H9 (cell line): Measurements from ENCODE around the gene KLK13. TPM values are rescaled to one million over a fixed set of nuclear protein-coding genes. Genes with fewer than 3 reads are reported as not detected.

Source experiments
- DNase-seq: peaks from one replicate; pipeline ENCODE4 v3.0.0-alpha.2; 2017
- H2AFZ ChIP-seq: one replicate; pipeline ENCODE4 v1.6.1; 2013; ENCODE audit warnings: mild to moderate bottlenecking, low read length, control low read depth, moderate library complexity
- H2AK5ac ChIP-seq: 2 replicates; pipeline ENCODE4 v1.6.1; 2013; ENCODE audit warnings: low read length, control low read depth, mixed read lengths; ENCODE audit not compliant: insufficient read length
- H2BK120ac ChIP-seq: one replicate; pipeline ENCODE4 v1.6.1; 2013; ENCODE audit warnings: low read depth, mild to moderate bottlenecking, low read length, control low read depth, inconsistent platforms; ENCODE audit not compliant: poor library complexity, severe bottlenecking
- H2BK12ac ChIP-seq: 2 replicates; pipeline ENCODE4 v1.6.1; 2013; ENCODE audit warnings: low read length, control low read depth, mixed read lengths, low read depth; ENCODE audit not compliant: insufficient read length
- H2BK15ac ChIP-seq: 2 replicates; pipeline ENCODE4 v1.6.1; 2013; ENCODE audit warnings: low read depth, low read length, control low read depth
- H2BK20ac ChIP-seq: one replicate; pipeline ENCODE4 v1.6.1; 2013; ENCODE audit warnings: low read depth, mild to moderate bottlenecking, low read length, control low read depth, inconsistent platforms; ENCODE audit not compliant: poor library complexity, severe bottlenecking
- H2BK5ac ChIP-seq: 2 replicates; pipeline ENCODE4 v1.6.1; 2013; ENCODE audit warnings: low read length, control low read depth, mixed read lengths; ENCODE audit not compliant: insufficient read length
- H3K14ac ChIP-seq: 2 replicates; pipeline ENCODE4 v1.6.1; 2013; ENCODE audit warnings: low read length, control low read depth; ENCODE audit not compliant: insufficient read depth
- H3K18ac ChIP-seq: 2 replicates; pipeline ENCODE4 v1.6.1; 2013; ENCODE audit warnings: low read depth, mild to moderate bottlenecking, mixed read lengths, low read length, control low read depth; ENCODE audit not compliant: insufficient read length
- H3K23ac ChIP-seq: 2 replicates; pipeline ENCODE4 v1.6.1; 2013; ENCODE audit warnings: low read length, control low read depth, mixed read lengths, low read depth; ENCODE audit not compliant: insufficient read length
- H3K23me2 ChIP-seq: 2 replicates; pipeline ENCODE4 v1.6.1; 2013; ENCODE audit warnings: low read depth, mild to moderate bottlenecking, mixed read lengths, low read length, control low read depth; ENCODE audit not compliant: insufficient read length, poor library complexity, severe bottlenecking
- H3K27ac ChIP-seq: 2 replicates; pipeline ENCODE4 v1.5.1; 2013; ENCODE audit warnings: low read length, control low read depth, mixed read lengths, low read depth; ENCODE audit not compliant: insufficient read length
- H3K27me3 ChIP-seq: 2 replicates; pipeline ENCODE4 v1.6.1; 2013; ENCODE audit warnings: low read length, control low read depth, inconsistent platforms; ENCODE audit not compliant: insufficient read depth
- H3K4ac ChIP-seq: 2 replicates; pipeline ENCODE4 v1.6.1; 2013; ENCODE audit warnings: low read depth, mild to moderate bottlenecking, control low read depth, inconsistent platforms, low read length, moderate library complexity
- H3K4me1 ChIP-seq: 2 replicates; pipeline ENCODE4 v1.6.1; 2013; ENCODE audit warnings: low read length, control low read depth, inconsistent platforms; ENCODE audit not compliant: insufficient read depth
- H3K4me2 ChIP-seq: 2 replicates; pipeline ENCODE4 v1.6.1; 2013; ENCODE audit warnings: low read length, control low read depth, mixed read lengths; ENCODE audit not compliant: insufficient read length, insufficient read depth
- H3K56ac ChIP-seq: 2 replicates; pipeline ENCODE4 v1.6.1; 2013; ENCODE audit warnings: low read depth, mild to moderate bottlenecking, mixed read lengths, low read length, control low read depth; ENCODE audit not compliant: insufficient read length
- H3K79me1 ChIP-seq: 2 replicates; pipeline ENCODE4 v1.6.1; 2013; ENCODE audit warnings: low read depth, mild to moderate bottlenecking, moderate library complexity, low read length, control low read depth, inconsistent platforms; ENCODE audit not compliant: insufficient read depth, poor library complexity, severe bottlenecking
- H3K79me2 ChIP-seq: 2 replicates; pipeline ENCODE4 v1.6.1; 2013; ENCODE audit warnings: low read length, control low read depth, inconsistent platforms; ENCODE audit not compliant: insufficient read depth
- H3K9ac ChIP-seq: 2 replicates; pipeline ENCODE4 v1.6.1; 2013; ENCODE audit warnings: low read length, control low read depth, mixed read lengths; ENCODE audit not compliant: insufficient read length; ENCODE audit errors: extremely low read depth
- H3K9me3 ChIP-seq: one replicate; pipeline ENCODE4 v1.6.1; 2013; ENCODE audit warnings: low read depth, low read length, inconsistent platforms; ENCODE audit not compliant: control insufficient read depth
- H3T11ph ChIP-seq: one replicate; pipeline ENCODE4 v1.6.1; 2013; ENCODE audit warnings: mild to moderate bottlenecking, low read length, control low read depth, inconsistent platforms
- H4K20me1 ChIP-seq: one replicate; pipeline ENCODE4 v1.6.1; 2013; ENCODE audit not compliant: control insufficient read depth, insufficient read length, insufficient read depth
- H4K5ac ChIP-seq: 2 replicates; pipeline ENCODE4 v1.6.1; 2013; ENCODE audit warnings: low read depth, mild to moderate bottlenecking, mixed read lengths, low read length, control low read depth; ENCODE audit not compliant: insufficient read length
- H4K8ac ChIP-seq: replicated peaks from 2 replicates; pipeline ENCODE4 v1.6.1; 2013; ENCODE audit warnings: low read length, control low read depth, mixed read lengths, low read depth; ENCODE audit not compliant: insufficient read length
- H4K91ac ChIP-seq: 2 replicates; pipeline ENCODE4 v1.6.1; 2013; ENCODE audit warnings: low read depth, mild to moderate bottlenecking, moderate library complexity, mixed read lengths, low read length, control low read depth; ENCODE audit not compliant: insufficient read length
- H3K27ac Mint-ChIP-seq, 3 experiments: 2 replicates in 2 of 3; 3 replicates in 1 of 3; pipeline ENCODE4 v1.8.0; 2020 to 2021; ENCODE audit warnings: mixed read lengths in 3 of 3, mild to moderate bottlenecking in 1 of 3, moderate library complexity in 1 of 3
- H3K27me3 Mint-ChIP-seq: 2 replicates; pipeline ENCODE4 v1.8.0; 2021; ENCODE audit warnings: low read depth, mild to moderate bottlenecking, moderate library complexity, mixed read lengths
- H3K36me3 Mint-ChIP-seq, 3 experiments: 2 replicates in 2 of 3; 3 replicates in 1 of 3; pipeline ENCODE4 v1.8.0; 2020 to 2021; ENCODE audit warnings: low read depth in 3 of 3, mixed read lengths in 3 of 3; ENCODE audit not compliant: insufficient read depth in 1 of 3
- H3K4me1 Mint-ChIP-seq, 2 experiments: 2 replicates each; pipeline ENCODE4 v1.8.0; 2020; ENCODE audit warnings: mixed read lengths in 2 of 2
- H3K4me3 Mint-ChIP-seq, 2 experiments: 2 replicates in 1 of 2; 3 replicates in 1 of 2; pipeline ENCODE4 v1.8.0; 2020 to 2021; ENCODE audit warnings: mild to moderate bottlenecking in 2 of 2, mixed read lengths in 2 of 2, moderate library complexity in 1 of 2
- H3K9me3 Mint-ChIP-seq, 2 experiments: 2 replicates in 1 of 2; 3 replicates in 1 of 2; pipeline ENCODE4 v1.8.0; 2020; ENCODE audit warnings: mild to moderate bottlenecking in 2 of 2, mixed read lengths in 2 of 2, moderate library complexity in 1 of 2
- WGBS: extraction: QIAGEN DNeasy Blood & Tissue Kit; methylation state at CpG from one replicate; pipeline ENCODE4 v1.1.7; 2013; ENCODE audit warnings: missing lambda C conversion rate, low lambda C conversion rate, mixed read lengths; ENCODE audit not compliant: insufficient read length; ENCODE audit errors: extremely low coverage; 5-methylcytosine and 5-hydroxymethylcytosine counted together
- total RNA-seq: library from RNA; stranded (reverse); gene quantifications from 2 replicates; pipeline ENCODE4 v1.2.1, GENCODE V29; 2021
- TF ChIP-seq, protein P1 (sequence below): fragments of 200-600 bp; sonication (generic); conservative IDR thresholded peaks from 3 replicates; pipeline ENCODE4 v1.8.0; 2021; ENCODE audit warnings: antibody characterized with exemption, mild to moderate bottlenecking

Gene KLK13
- total RNA-seq, 1 experiment from 2014 or later, result 4.2 TPM

DNA sequence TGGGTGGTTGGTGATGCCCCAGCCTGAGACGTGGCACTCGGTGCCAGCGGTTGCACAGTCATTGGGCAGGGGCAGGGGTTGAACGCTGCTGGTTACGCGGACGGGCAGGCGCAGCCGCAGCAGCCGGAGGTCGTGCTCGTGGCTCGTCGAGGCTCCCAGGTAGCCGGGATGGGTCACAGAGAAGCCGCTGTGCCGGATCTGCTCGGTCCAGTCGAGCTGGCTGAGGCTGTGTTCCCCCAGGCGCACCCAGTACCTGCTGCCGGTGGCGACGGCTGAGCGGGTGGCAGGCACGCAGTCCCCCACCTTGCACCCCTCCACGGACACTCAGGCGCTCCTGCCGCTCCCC is 33.0 kb downstream of the KLK13 start:
- no peak overlapping the region for H2BK120ac ChIP-seq
- no CpG with 5 or more reads among the region's 28 CpGs for WGBS
- H3K27ac Mint-ChIP-seq, result no peak overlapping the region

More for the DNA sequence above, 33.0 kb downstream of the KLK13 start:
- H3K27me3 Mint-ChIP-seq, result peaks cover 18% of the 10 kb centered on the region
- Histone ChIP-seq H2BK20ac (no peak overlapping the region), H4K5ac (no peak overlapping the region), H2BK15ac (no peak overlapping the region), H3K4ac (no peak overlapping the region), H2BK12ac (no peak overlapping the region), H4K91ac (no peak overlapping the region), H2BK5ac (no peak overlapping the region), H3K18ac (no peak overlapping the region), H2AFZ (no peak overlapping the region), H4K20me1 (no peaks in the 10 kb centered on the region), H3K9ac (no peak overlapping the region), H2AK5ac (no peak overlapping the region), H3K23me2 (no peaks in the 10 kb centered on the region), H3K56ac (no peak overlapping the region), H3K4me2 (no peak overlapping the region), H3K27me3 (no peaks in the 10 kb centered on the region), H4K8ac (no peak overlapping the region), H3K14ac (no peak overlapping the region), H3K79me1 (no peaks in the 10 kb centered on the region), H3K4me1 (no peaks in the 10 kb centered on the region; the same call in 1 of the 2 replicates), H3K79me2 (no peaks in the 10 kb centered on the region), H3K9me3 (no peaks in the 10 kb centered on the region), H3T11ph (no peak overlapping the region), H3K23ac (no peak overlapping the region), H3K27ac (no peak overlapping the region)
- TF ChIP-seq, protein P1, sequence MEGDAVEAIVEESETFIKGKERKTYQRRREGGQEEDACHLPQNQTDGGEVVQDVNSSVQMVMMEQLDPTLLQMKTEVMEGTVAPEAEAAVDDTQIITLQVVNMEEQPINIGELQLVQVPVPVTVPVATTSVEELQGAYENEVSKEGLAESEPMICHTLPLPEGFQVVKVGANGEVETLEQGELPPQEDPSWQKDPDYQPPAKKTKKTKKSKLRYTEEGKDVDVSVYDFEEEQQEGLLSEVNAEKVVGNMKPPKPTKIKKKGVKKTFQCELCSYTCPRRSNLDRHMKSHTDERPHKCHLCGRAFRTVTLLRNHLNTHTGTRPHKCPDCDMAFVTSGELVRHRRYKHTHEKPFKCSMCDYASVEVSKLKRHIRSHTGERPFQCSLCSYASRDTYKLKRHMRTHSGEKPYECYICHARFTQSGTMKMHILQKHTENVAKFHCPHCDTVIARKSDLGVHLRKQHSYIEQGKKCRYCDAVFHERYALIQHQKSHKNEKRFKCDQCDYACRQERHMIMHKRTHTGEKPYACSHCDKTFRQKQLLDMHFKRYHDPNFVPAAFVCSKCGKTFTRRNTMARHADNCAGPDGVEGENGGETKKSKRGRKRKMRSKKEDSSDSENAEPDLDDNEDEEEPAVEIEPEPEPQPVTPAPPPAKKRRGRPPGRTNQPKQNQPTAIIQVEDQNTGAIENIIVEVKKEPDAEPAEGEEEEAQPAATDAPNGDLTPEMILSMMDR, result no peak
- no peak for DNase-seq
- H3K4me1 Mint-ChIP-seq, result peaks cover 22 to 34% of the 10 kb centered on the region in 2 experiments
- H3K9me3 Mint-ChIP-seq, result no peaks in the 10 kb centered on the region; a peak in 1 of 5 replicates
- no peaks in the 10 kb centered on the region for H3K36me3 Mint-ChIP-seq
- no peak overlapping the region for H3K4me3 Mint-ChIP-seq
